Loucy (cell line): Measurements from ENCODE around the gene PAK2.
"Not testable (repeated sequence)": the region's sequence is repeated elsewhere in the genome, so short reads cannot be mapped to it uniquely, and the experiment has no call there.

ENCODE experiments used
- H2AFZ ChIP-seq: fragments of 200-600 bp; sonication (generic); 2 replicates; pipeline ENCODE4 v1.6.0; 2016; ENCODE audit warnings: antibody characterized with exemption, mild to moderate bottlenecking, low read length, moderate library complexity
- H3F3A ChIP-seq: fragments of 200-600 bp; 2 replicates; pipeline ENCODE4 v1.6.0; 2016; ENCODE audit warnings: antibody characterized with exemption, low read depth, mild to moderate bottlenecking
- H3K27me3 ChIP-seq: fragments of 200-600 bp; sonication (generic); 2 replicates; pipeline ENCODE4 v1.6.1; 2014; ENCODE audit warnings: low read length, mild to moderate bottlenecking; ENCODE audit not compliant: insufficient read depth, poor library complexity, severe bottlenecking
- H3K36me3 ChIP-seq: fragments of 200-600 bp; sonication (generic); 2 replicates; pipeline ENCODE4 v1.6.1; 2016; ENCODE audit warnings: low read length; ENCODE audit not compliant: insufficient read depth
- H3K4me1 ChIP-seq: fragments of 200-600 bp; sonication (generic); 2 replicates; pipeline ENCODE4 v1.5.1; 2014; ENCODE audit warnings: low read length, mild to moderate bottlenecking; ENCODE audit not compliant: insufficient read depth, poor library complexity, severe bottlenecking
- H3K4me2 ChIP-seq: fragments of 200-600 bp; sonication (generic); 2 replicates; pipeline ENCODE4 v1.6.0; 2014; ENCODE audit warnings: antibody characterized with exemption, low read length, low read depth, mild to moderate bottlenecking; ENCODE audit not compliant: poor library complexity, severe bottlenecking
- H3K4me3 ChIP-seq: fragments of 200-600 bp; sonication (generic); 2 replicates; pipeline ENCODE4 v1.5.1; 2014; ENCODE audit warnings: low read length, mild to moderate bottlenecking, mixed read lengths; ENCODE audit not compliant: poor library complexity, severe bottlenecking
- H3K79me2 ChIP-seq: fragments of 200-600 bp; sonication (generic); 2 replicates; pipeline ENCODE4 v1.6.1; 2014; ENCODE audit warnings: low read length; ENCODE audit not compliant: insufficient read depth
- H3K9ac ChIP-seq: fragments of 200-600 bp; sonication (generic); 2 replicates; pipeline ENCODE4 v1.6.0; 2014; ENCODE audit warnings: mild to moderate bottlenecking, low read depth, low read length, moderate library complexity; ENCODE audit not compliant: poor library complexity, severe bottlenecking
- H3K9me2 ChIP-seq: fragments of 200-600 bp; sonication (generic); replicated peaks from 2 replicates; pipeline ENCODE4 v1.6.1; 2016; ENCODE audit warnings: low read depth, low read length, mixed read lengths
- H3K9me3 ChIP-seq: fragments of 200-600 bp; sonication (generic); 2 replicates; pipeline ENCODE4 v1.6.1; 2014; ENCODE audit warnings: mild to moderate bottlenecking, antibody characterized with exemption, low read length, low read depth; ENCODE audit not compliant: insufficient read depth
- H4K20me1 ChIP-seq: fragments of 200-600 bp; sonication (generic); 2 replicates; pipeline ENCODE4 v1.6.0; 2014; ENCODE audit warnings: antibody characterized with exemption, low read length, mild to moderate bottlenecking; ENCODE audit not compliant: insufficient read depth, poor library complexity, severe bottlenecking
- CTCF ChIP-seq: fragments of 200-600 bp; sonication (generic); conservative IDR thresholded peaks from 2 replicates; pipeline ENCODE4 v1.5.1; 2014; ENCODE audit warnings: mild to moderate bottlenecking, antibody characterized with exemption, low read length
- EZH2phosphoT487 ChIP-seq: fragments of 200-600 bp; IDR thresholded peaks from 2 replicates; pipeline ENCODE4 v1.6.1; 2018; ENCODE audit warnings: antibody characterized with exemption, mild to moderate bottlenecking, moderate library complexity, borderline replicate concordance

Gene PAK2

GRCh38 chr3:196741249-196741889, 1.7 kb downstream of the PAK2 start:
- Histone ChIP-seq H3K36me3 (no peaks in the 10 kb centered on the region), H3K79me2 (peaks cover 65% of the 10 kb centered on the region), H3K27me3 (no peaks in the 10 kb centered on the region), H3K4me2 (peak overlapping the region; percentile 89), H2AFZ (no peak overlapping the region), H3F3A (peaks cover 2% of the 10 kb centered on the region; the same call in 1 of the 2 replicates), H3K9me3 (no peaks in the 10 kb centered on the region), H3K9ac (peak overlapping the region; percentile 96), H3K4me3 (peak overlapping the region; percentile 85), H4K20me1 (peaks cover 58% of the 10 kb centered on the region), H3K9me2 (no peaks in the 10 kb centered on the region), H3K4me1 (peaks cover 41% of the 10 kb centered on the region)
- TF ChIP-seq EZH2phosphoT487 (no peak), CTCF (no peak)

GRCh38 chr3:196743569-196743968, 3.9 kb downstream of the PAK2 start:
- H3K4me2 ChIP-seq: peak overlapping the region; percentile 89

GRCh38 chr3:196749125-196749524, 9.5 kb downstream of the PAK2 start:
- H3K9me3 ChIP-seq: no peaks in the 10 kb centered on the region
- peaks cover 99% of the 10 kb centered on the region for H3K79me2 ChIP-seq
- H3K4me2 ChIP-seq: peak overlapping the region; percentile 89
- H2AFZ ChIP-seq: no peak overlapping the region
- no peaks in the 10 kb centered on the region for H3K9me2 ChIP-seq
- peaks cover 91% of the 10 kb centered on the region for H4K20me1 ChIP-seq
- no peak for TF ChIP-seq EZH2phosphoT487
- TF ChIP-seq CTCF: no peak
- no peak overlapping the region for H3K4me3 ChIP-seq
- peaks cover 53% of the 10 kb centered on the region for H3K4me1 ChIP-seq
- H3K9ac ChIP-seq: no peak overlapping the region
- H3K27me3 ChIP-seq: no peaks in the 10 kb centered on the region
- H3K36me3 ChIP-seq: no peaks in the 10 kb centered on the region
- no peaks in the 10 kb centered on the region for H3F3A ChIP-seq

More at GRCh38 chr3:196743569-196743968, 3.9 kb downstream of the PAK2 start:
- H3K9me3 ChIP-seq, H3F3A ChIP-seq, H3K36me3 ChIP-seq, H3K9me2 ChIP-seq, H3K27me3 ChIP-seq, H2AFZ ChIP-seq: not testable (repeated sequence)
- H3K4me3 ChIP-seq: peak overlapping the region; percentile 85
- H4K20me1 ChIP-seq: peaks cover 80% of the 10 kb centered on the region
- H3K9ac ChIP-seq: peak overlapping the region; percentile 29
- H3K4me1 ChIP-seq: peaks cover 60% of the 10 kb centered on the region
- peaks cover 87% of the 10 kb centered on the region for H3K79me2 ChIP-seq

- no peak overlapping the region for H3K4me2 ChIP-seq
- H3K27me3 ChIP-seq: no peaks in the 10 kb centered on the region
- peaks cover 99% of the 10 kb centered on the region for H3K79me2 ChIP-seq
- H3K9me3 ChIP-seq: no peaks in the 10 kb centered on the region
- H3K9ac ChIP-seq: no peak overlapping the region
- H3K36me3 ChIP-seq: no peaks in the 10 kb centered on the region; the same call in 1 of the 2 replicates
- no peaks in the 10 kb centered on the region for H3F3A ChIP-seq
- peaks cover 73% of the 10 kb centered on the region for H4K20me1 ChIP-seq
- TF ChIP-seq EZH2phosphoT487: no peak
- TF ChIP-seq CTCF: no peak
- peaks cover 37% of the 10 kb centered on the region for H3K4me1 ChIP-seq
- H2AFZ ChIP-seq: no peak overlapping the region
- H3K9me2 ChIP-seq: no peaks in the 10 kb centered on the region
- H3K4me3 ChIP-seq: no peak overlapping the region
Observed at GRCh38 chr3:196753201-196753600, 13.5 kb downstream of the PAK2 start.
